ENCODE measurements around the gene EIF2D. TPM values are rescaled to one million over a fixed set of nuclear protein-coding genes. Genes with fewer than 3 reads are reported as not detected.

Gene EIF2D
- total and polyA plus RNA-seq, 2 of the 8 experiments (the other 6 are each of a cell fraction or from before 2014, with no cell fraction given), result 36.1 to 37.1 TPM

DNA sequence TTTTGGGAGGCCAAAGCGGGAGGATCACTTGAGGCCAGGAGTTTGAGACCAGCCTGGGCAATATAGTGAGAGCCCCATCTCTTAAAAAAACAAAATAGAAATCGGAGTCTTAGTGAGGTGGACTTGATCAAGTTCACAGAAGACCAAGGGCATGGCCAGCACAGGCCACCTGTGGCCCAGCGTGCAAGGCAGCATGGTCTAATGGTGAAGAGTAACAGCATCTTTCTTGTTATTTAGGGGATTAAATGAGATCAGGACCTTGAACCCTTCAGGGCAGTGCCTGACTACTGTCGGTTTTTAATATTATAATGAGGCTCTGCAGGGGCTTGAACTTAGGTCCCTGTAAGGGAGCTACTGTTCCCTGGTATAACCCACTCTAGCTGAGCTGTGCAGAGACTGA, 38.5 kb downstream of the EIF2D start:
- H3K9me3 ChIP-seq (ENCODE audit: insufficient read depth in 2 of 2, low read depth in 1 of 2, low read length in 1 of 2), result no peaks in the 10 kb centered on the region
- no peak overlapping the region for H2AFZ ChIP-seq (ENCODE audit: low read length)
- peaks cover 1 to 3% (median 2%) of the 10 kb centered on the region in 4 experiments; a peak in 4 of 7 replicates for H3K4me1 ChIP-seq (replicated peaks in 1 of 4; ENCODE audit: control insufficient read depth in 3 of 4, insufficient read depth in 4 of 4, low read length in 3 of 4)
- no peak overlapping the region for H3K56ac ChIP-seq (replicated peaks; ENCODE audit: insufficient read length, low read depth, low read length)
- H3K4ac ChIP-seq (replicated peaks; ENCODE audit: insufficient read length, low read depth, low read length), result no peak overlapping the region
- no peak for DNase-seq (ENCODE audit: low read depth in 1 of 2, low spot score in 2 of 2)
- no peak overlapping the region for H3K23ac ChIP-seq (ENCODE audit: insufficient read length)
- no peak for FAIRE-seq
- ChIA-PET CTCF (ENCODE audit: partially characterized antibody) (interaction anchor here (1.0 to 16.9 kb wide), 5 partner anchors 11 to 102 kb away, joined by 3 to 298 read pairs (median 11); partner anchors contain the start of genes EIF2D and RASSF5), POLR2A (ENCODE audit: partially characterized antibody) (no interaction called here)
- no peak overlapping the region for H2BK120ac ChIP-seq (replicated peaks; ENCODE audit: low read depth, low read length)
- no peak overlapping the region for H3K9ac ChIP-seq (replicated peaks in 1 of 4; ENCODE audit: extremely low read depth in 1 of 4, low read depth in 3 of 4, low read length in 3 of 4)
- no peak overlapping the region for H2BK5ac ChIP-seq (ENCODE audit: low read depth, low read length)
- no peak overlapping the region for H4K5ac ChIP-seq (ENCODE audit: insufficient read length, low read depth, low read length)
- TF ChIP-seq SIX5 (IDR thresholded peaks at IDR 0.05; ENCODE audit: low read depth, low read length), result no peak
- TF ChIP-seq SRF (IDR thresholded peaks at IDR 0.05; ENCODE audit: low read depth, low read length), result no peak
- TF ChIP-seq FOSL1 (IDR thresholded peaks at IDR 0.05; ENCODE audit: insufficient read depth, low read depth, low read length), result no peak
- TF ChIP-seq SP1 (IDR thresholded peaks at IDR 0.05; ENCODE audit: low read depth, low read length), result no peak
- TF ChIP-seq, protein P1, sequence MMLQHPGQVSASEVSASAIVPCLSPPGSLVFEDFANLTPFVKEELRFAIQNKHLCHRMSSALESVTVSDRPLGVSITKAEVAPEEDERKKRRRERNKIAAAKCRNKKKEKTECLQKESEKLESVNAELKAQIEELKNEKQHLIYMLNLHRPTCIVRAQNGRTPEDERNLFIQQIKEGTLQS (IDR thresholded peaks at IDR 0.05; ENCODE audit: insufficient read depth, low read depth, low read length), result no peak
- TF ChIP-seq TAF1 (IDR thresholded peaks at IDR 0.05; ENCODE audit: low read depth, low read length), result no peak
- TF ChIP-seq BRCA1 (IDR thresholded peaks at IDR 0.05; ENCODE audit: low read depth, low read length), result no peak
- no peak for TF ChIP-seq TBP (IDR thresholded peaks at IDR 0.05; ENCODE audit: low read depth, low read length)
- no peak for TF ChIP-seq MAFK (IDR thresholded peaks at IDR 0.05; ENCODE audit: low read depth, low read length)
- no peak overlapping the region for H3K18ac ChIP-seq (ENCODE audit: extremely low read depth, low read length)
- H3K79me1 ChIP-seq (ENCODE audit: low read depth, low read length), result no peaks in the 10 kb centered on the region
- no peak overlapping the region for H3K27ac ChIP-seq (ENCODE audit: low read depth, low read length)
- H3K14ac ChIP-seq (ENCODE audit: insufficient read length), result no peak overlapping the region
- H2BK12ac ChIP-seq (ENCODE audit: low read depth, low read length), result no peak overlapping the region
- H2AK5ac ChIP-seq (ENCODE audit: low read depth, low read length), result no peak overlapping the region
- no peak overlapping the region for H4K8ac ChIP-seq (ENCODE audit: extremely low read depth, insufficient read depth, low read length)
- H4K20me1 ChIP-seq (replicated peaks in 1 of 2; ENCODE audit: control insufficient read depth in 1 of 2, insufficient read depth in 2 of 2, low read length in 2 of 2), result no peaks in the 10 kb centered on the region
- no peak overlapping the region for H4K91ac ChIP-seq (replicated peaks; ENCODE audit: insufficient read length, low read length)
- H2BK15ac ChIP-seq (ENCODE audit: low read length), result no peak overlapping the region
- WGBS, 2 experiments (ENCODE audit: extremely low coverage in 1 of 2, insufficient coverage in 1 of 2, insufficient read length in 1 of 2, insufficient replicate concordance in 2 of 2, low coverage in 1 of 2, low lambda C conversion rate in 2 of 2, missing lambda C conversion rate in 1 of 2), result 88% methylated on average over 4 of the region's 4 CpGs; no CpG with 5 or more reads in 1 of the 2 experiments
- no peaks in the 10 kb centered on the region for H3K23me2 ChIP-seq (ENCODE audit: low read depth, low read length)
- no peak overlapping the region for H3K4me2 ChIP-seq (ENCODE audit: insufficient read depth in 1 of 2, low read depth in 2 of 2, low read length in 2 of 2)
- 0 out of 7 replicates have a peak, but pooled peaks cover 0 to 3% (median 0%) of the 10 kb centered on the region in 4 experiments for H3K27me3 ChIP-seq (replicated peaks in 1 of 4; ENCODE audit: control insufficient read depth in 3 of 4, extremely low read depth in 1 of 4, insufficient read depth in 3 of 4, low read length in 3 of 4)
- no peak overlapping the region for H3K4me3 ChIP-seq (ENCODE audit: extremely low read depth in 1 of 4, insufficient read depth in 2 of 4, low read depth in 3 of 4, low read length in 4 of 4)
- H3K36me3 ChIP-seq (ENCODE audit: control insufficient read depth in 2 of 4, insufficient read depth in 4 of 4, low read length in 3 of 4), result no peaks in the 10 kb centered on the region
- no peaks in the 10 kb centered on the region for H3K79me2 ChIP-seq (ENCODE audit: control insufficient read depth in 1 of 2, insufficient read depth in 2 of 2, low read length in 2 of 2)
- no peak overlapping the region for H2BK20ac ChIP-seq (ENCODE audit: low read length)

Measured in H1 (cell line).